ENCODE data around the gene STK24.
"Not testable (repeated sequence)": the region's sequence is repeated elsewhere in the genome, so short reads cannot be mapped to it uniquely, and the experiment has no call there.

The STK24 gene

GRCh38 chr13:98581971-98582702, 5.2 kb upstream of the STK24 start:
- no peak for DNase-seq

GRCh38 chr13:98581381-98581780, 4.5 kb upstream of the STK24 start:
- DNase-seq, result no peak

GRCh38 chr13:98580420-98580819, 3.5 kb upstream of the STK24 start:
- no peak for DNase-seq

- DNase-seq, result no peak
These were observed 954 bp upstream of the STK24 start for GRCh38 chr13:98577836-98578285.

- no peak for DNase-seq
These were observed 534 bp downstream of the STK24 start for GRCh38 chr13:98576200-98576945.

GRCh38 chr13:98575904-98576199, 1.1 kb downstream of the STK24 start:
- DNase-seq, result no peak

GRCh38 chr13:98575009-98575903, 1.7 kb downstream of the STK24 start:
- DNase-seq, result no peak

- DNase-seq, result no peak
These were observed 4.8 kb downstream of the STK24 start for GRCh38 chr13:98571955-98572662.

- DNase-seq, result no peak
These were observed 6.0 kb downstream of the STK24 start for GRCh38 chr13:98570929-98571372.

- not testable (repeated sequence) for DNase-seq
These were observed 7.2 kb downstream of the STK24 start for GRCh38 chr13:98569494-98570367.

GRCh38 chr13:98568918-98569317, 8.0 kb downstream of the STK24 start:
- DNase-seq, result no peak

- no peak for DNase-seq
These were observed 9.8 kb downstream of the STK24 start for GRCh38 chr13:98567140-98567539.

GRCh38 chr13:98565726-98566565, 11.0 kb downstream of the STK24 start:
- DNase-seq, result no peak

- no peak for DNase-seq
These were observed 12.7 kb downstream of the STK24 start for GRCh38 chr13:98564204-98564603.

GRCh38 chr13:98563071-98563470, 13.8 kb downstream of the STK24 start:
- DNase-seq, result no peak

- DNase-seq, result no peak
These were observed 17.7 kb downstream of the STK24 start for GRCh38 chr13:98559169-98559568.

GRCh38 chr13:98557937-98558792, 18.7 kb downstream of the STK24 start:
- DNase-seq, result no peak

- DNase-seq, result no peak
These were observed 19.8 kb downstream of the STK24 start for GRCh38 chr13:98556968-98557631.

- no peak for DNase-seq
These were observed 20.6 kb downstream of the STK24 start for GRCh38 chr13:98556142-98556816.
